Sciatic nerve (tissue), 1 donor: ENCODE results near the gene CARD14. TPM values are rescaled to one million over a fixed set of nuclear protein-coding genes. Genes with fewer than 3 reads are reported as not detected.

ENCODE experiments used
- total RNA-seq: library from RNA; stranded (reverse); fragmentation: NEBNext Ultra II Directional; extraction: Animal tissue kit (Norgen Biotek cat#: 25700); gene quantifications from one replicate; pipeline ENCODE4 v1.2.1, GENCODE V29; 2021
- donor health status: DM: no; HTN: no; CAD: no.

Gene CARD14
- total RNA-seq, 1 donor from 2014 or later, result 0.49 TPM

Other genes starting within 250 kb of the CARD14 start
- gene TBC1D16, start 134.2 kb upstream of the CARD14 start, total RNA-seq, result 46.9 TPM
- 12.6 TPM for gene CCDC40, start 133.4 kb upstream of the CARD14 start, total RNA-seq
- 60.7 TPM for gene GAA, start 68.4 kb upstream of the CARD14 start, total RNA-seq
- 66.0 TPM for gene EIF4A3, start 22.9 kb upstream of the CARD14 start, total RNA-seq
- gene SGSH, start 50.3 kb downstream of the CARD14 start, total RNA-seq, result 46.8 TPM
- 35.9 TPM for gene SLC26A11, start 50.4 kb downstream of the CARD14 start, total RNA-seq
- gene RNF213, start 90.8 kb downstream of the CARD14 start, total RNA-seq, result 178 TPM
- gene ENDOV, start 245.1 kb downstream of the CARD14 start, total RNA-seq, result 32.4 TPM